ENCODE measurements around the gene SORD.
"Not testable (repeated sequence)": the region's sequence is repeated elsewhere in the genome, so short reads cannot be mapped to it uniquely, and the experiment has no call there.

The SORD gene

DNA sequence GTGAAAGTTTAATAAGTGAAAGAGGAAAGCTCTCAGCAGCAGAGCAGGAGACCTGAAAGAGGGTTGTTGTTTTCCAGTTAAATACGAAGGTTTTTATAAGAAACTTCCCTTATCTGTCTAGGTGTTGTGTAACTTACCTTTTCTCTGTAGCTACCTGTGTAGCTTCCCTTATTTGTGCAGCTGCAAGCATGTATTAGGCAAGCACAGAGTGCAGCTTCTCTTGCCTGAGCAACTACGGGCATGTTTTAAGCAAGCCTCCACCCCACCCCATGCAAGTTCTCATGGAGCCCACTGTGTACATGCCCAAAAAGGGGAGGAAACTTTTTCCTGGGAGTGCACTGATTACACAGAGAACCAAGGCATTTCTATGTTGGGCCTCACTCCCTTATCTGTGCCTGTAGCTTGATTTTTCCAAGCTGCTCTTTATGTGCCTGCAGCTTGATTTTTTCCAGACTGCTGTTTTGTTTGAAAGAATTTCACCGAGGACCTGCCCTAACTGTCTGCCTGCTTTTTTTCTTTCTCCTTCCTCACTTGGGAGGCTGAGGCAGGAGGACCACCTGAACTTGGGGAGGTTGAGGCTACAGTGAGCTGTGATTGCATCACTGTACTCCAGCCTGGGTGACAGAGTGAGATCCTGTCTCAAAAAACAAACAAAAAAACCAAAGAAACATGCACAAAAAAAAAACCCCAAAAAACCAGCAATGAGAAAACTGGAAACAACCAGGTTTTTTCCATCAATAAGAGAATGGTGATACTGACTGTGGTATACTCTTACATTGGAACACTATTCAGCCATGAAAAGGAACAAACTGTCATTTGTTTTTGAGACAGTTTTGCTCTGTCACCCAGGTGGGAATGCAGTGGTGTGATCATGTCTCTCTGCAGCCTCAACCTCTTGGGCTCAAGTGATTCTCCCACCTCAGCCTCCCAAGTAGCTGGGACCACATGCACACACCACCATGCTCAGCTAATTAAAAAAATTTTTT is 36.0 kb downstream of the SORD start:
- not testable (repeated sequence) for DNase-seq (ENCODE audit: low read depth in 2 of 3, low spot score in 2 of 3)

DNA sequence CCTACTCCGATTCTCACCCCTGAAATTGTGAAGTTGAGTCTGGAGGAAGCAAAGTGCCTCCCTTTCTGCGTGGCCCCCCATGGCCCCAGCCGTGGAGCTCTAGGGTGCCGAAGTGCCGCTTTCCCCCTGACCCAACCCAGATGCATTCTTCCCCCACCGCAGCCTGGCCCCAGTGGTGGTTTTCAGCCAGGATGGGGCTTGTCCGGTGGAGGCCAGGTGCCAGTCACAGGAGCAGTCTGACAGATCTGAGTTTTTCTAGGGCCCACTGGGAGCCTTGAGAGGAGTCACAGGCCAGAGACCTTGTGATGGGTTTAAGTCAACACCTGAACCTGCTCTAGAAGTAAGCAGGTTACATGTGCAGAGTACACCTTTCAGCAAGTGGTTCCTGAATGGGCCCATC is 39.3 kb downstream of the SORD start:
- DNase-seq (ENCODE audit: low read depth in 2 of 3, low spot score in 2 of 3) = not testable (repeated sequence)

DNA sequence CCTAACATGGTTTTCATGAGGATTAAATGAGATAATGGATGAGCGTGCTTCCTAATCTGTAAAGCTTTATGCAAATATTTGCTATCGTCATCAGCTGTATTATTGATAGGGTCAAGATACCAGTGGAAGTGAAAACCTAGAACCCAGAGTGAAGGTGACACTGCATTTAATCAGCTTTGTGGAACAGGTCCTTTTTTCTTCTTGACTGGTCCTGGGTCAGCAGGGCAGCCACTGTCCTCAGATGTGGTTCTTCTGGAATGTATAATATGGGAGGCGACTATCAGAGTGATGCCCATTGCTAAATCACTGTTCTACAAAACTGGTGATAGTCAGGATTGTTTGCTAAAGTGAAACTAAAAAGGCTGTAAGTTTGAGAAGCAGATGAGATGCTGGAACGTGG is 41.4 kb downstream of the SORD start:
- no peak for DNase-seq (ENCODE audit: low read depth in 2 of 3, low spot score in 2 of 3)

DNA sequence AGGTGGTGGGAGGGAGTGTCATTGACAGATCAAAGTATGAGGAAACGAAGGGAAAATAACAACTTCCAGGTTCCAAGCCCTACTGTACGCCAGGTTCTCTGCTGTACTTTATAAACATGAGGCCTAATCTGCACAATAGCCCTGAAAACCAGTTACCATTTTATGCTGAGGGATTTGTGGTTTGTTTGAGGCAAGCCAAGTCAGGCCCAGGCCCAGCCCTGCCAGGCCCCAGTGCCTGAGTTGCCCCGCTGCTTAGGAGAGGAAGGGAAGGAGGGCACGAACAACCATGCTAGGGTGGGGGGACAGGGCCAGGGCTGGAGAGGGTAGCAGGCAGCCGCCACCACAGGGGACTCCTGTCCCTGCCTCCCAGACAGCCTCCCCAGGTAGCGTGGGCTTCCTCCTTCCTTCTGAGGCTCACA is 47.0 kb downstream of the SORD start:
- DNase-seq (ENCODE audit: low read depth in 2 of 3, low spot score in 2 of 3) = not testable (repeated sequence)

DNA sequence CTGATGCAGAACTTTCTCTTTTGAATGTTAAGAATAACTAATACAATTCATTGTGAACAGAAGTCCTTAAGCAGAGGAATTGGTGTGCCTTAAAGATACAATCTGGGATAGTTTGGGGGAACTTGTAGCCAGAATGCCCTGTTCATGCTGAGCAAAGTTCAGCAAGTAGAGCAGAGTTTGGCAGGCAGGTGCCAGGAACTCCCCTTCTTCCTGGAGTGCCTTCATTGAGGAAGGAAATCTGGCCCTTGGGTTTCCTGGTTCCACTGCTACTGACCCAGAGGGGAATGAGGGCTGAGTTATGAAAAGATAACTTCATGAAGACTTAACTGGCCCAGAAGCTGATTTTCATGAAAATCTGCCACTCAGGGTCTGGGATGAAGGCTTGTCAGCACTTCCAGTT is 50.6 kb downstream of the SORD start:
- not testable (repeated sequence) for DNase-seq (ENCODE audit: low read depth in 2 of 3, low spot score in 2 of 3)

DNA sequence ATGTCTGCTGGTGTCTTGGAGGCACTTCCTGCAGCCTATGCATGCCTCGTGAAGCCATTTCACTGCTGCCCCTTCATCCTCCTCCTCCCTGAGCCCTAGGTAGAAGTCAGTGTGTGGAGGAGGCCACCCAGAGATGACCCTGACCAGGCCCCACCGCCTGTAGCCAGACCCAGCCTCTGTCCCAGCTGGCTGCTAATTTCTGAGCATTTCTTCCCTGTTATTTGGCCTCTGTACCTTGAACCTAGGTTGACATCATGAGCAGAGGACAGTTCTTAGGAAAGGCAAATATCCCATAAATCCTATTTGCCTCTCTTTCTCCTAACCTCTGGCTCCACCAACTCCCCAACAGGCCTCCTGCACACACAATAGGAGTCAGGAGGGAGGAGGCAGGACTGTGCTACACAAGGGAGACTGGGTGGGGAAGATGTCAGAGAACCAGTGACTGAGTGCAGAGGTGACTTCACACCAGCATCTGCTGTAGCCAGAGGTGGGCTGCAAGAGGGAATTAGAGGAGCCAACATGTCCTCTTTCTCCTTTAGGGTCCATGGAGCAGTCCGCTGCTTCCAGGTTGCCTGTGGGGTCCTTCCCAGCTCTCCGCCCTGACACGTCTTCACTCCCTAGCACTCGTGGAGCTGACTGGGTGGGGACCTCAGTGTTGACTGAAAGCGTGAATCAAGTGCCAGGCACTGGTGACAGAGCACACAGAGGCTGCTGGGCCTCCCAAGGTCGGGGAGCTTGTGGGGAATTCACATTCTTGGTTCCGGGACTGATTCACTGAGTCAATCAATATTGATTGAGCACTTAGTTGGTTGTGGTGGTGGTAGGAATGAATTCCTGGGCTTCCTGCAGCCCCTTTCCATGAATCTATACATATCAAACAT is 52.7 kb downstream of the SORD start:
- not testable (repeated sequence) for DNase-seq (ENCODE audit: low read depth in 2 of 3, low spot score in 2 of 3)

DNA sequence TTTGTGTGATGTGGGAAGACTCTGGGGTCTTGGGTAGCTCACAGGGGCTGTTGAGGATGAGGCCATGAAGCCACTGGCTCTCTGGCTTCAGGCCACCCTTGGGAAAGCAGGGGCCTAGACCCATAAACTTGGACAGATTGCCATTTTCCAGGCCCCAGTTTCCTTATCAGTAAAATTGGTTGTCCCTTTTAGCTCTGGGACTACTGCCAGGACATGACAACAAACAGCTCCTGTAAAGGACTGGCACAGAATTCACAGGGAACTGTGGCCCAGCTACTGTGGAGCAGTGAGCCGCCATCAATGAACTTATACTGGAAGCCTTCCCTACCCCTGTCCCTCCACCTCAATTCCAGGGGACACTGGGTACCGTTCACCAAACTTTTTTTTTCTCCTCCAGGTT is 54.4 kb downstream of the SORD start:
- not testable (repeated sequence) for DNase-seq (ENCODE audit: low read depth in 2 of 3, low spot score in 2 of 3)

DNA sequence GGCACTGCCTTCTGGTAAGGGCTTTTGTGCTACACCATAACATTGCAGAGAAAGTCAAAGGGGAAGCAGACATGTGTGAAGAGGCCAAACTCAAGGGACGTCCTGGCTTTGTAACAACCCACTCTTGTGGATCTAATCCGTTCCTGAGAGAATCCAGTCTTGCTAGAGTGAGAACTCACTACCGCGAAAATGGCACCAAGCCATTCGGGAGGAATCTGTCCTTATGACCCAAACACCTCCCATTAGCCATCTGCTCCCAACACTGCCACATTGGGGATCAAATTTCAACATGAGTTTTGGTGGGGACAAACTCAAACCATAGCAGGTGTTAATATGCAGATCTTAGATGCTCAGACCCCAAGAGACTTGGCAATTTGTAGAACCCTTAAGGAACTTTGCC is 56.2 kb downstream of the SORD start:
- DNase-seq (ENCODE audit: low read depth in 2 of 3, low spot score in 2 of 3) = not testable (repeated sequence)

DNA sequence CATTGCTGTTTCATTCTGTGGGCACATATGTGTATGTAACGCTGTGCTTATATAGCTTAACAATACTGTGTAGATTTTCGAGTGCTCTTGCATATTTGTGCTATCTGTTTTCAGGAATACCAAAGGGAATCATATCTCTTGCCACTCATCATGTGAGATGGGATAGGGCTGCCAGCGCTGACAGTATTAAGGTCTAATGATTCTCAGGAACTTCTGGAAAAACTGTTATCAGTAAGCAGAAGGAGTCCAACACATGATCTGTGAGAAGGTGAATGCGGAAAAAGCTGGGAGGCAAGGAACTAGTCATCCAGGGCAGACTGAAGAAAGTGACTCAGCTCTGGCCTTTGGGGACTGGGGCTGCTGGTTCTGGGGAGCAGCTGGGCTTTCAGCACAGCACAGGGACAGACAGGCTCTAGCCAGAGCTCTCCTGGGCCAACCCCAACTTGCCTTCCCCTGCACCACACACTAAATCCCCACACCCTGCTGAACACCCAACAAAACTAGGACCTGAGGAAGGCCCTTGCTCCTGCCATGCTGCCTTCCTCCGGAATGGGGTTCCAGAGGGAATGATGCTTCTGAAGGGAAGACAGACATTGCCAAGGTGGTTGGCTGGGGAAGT is 56.7 kb downstream of the SORD start:
- not testable (repeated sequence) for DNase-seq (ENCODE audit: low read depth in 2 of 3, low spot score in 2 of 3)

DNA sequence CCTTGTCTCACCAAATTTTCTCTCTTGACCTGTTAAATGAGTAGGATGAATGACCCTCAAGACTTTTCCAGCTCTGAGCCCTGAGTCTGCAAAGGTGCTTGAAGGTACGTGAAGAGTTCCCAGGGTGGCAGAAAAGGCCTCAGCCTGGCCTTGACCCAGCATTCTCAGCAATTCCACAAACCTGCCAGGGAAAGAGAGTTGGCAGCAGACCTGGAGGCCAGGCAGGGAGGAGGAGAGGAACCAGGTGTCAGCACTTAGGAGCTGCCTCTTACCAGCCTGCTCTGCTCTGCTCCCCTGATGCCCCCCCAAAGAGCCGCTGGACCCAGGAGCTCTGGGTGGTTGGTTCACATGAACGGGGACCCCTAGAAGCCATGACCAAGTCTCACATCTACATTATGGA is 57.6 kb downstream of the SORD start:
- not testable (repeated sequence) for DNase-seq (ENCODE audit: low read depth in 2 of 3, low spot score in 2 of 3)

DNA sequence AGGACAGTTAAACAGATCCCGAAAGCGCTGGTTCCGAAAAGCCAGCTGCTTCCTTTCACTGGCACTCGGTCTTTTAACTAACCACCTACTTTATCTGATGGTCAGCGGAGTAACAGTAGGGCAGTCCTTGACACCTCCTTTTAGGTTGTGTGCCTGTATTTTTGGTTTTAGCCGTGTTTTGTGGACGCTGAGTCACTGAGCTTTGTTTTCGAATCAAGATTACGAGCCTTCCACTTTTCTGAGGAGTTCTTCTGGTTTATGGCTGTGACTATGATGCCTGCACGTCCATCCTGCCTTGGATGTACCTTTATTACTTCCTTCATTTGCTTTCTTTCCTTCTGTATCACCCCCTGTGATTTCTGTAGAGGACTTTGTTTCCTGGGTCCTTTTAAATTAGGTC is 59.4 kb downstream of the SORD start:
- not testable (repeated sequence) for DNase-seq (ENCODE audit: low read depth in 2 of 3, low spot score in 2 of 3)

DNA sequence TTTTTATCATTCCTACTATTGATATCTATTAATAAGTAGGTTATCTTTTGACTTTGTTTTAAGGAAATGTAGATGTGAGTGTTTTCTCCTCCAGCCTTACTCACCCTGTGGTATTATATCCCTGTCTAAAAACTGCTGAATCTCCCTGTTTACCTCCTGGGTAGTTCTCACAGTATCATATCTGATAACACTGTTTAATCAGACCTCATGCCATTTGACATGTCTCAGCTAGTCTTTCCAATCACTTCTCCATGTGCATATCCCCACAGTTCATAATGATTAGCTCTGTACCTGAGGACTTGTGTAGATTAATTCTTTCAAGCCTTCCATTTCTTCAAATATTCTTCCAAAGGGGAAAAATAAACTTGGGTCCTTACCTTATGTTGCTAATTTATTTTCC is 60.2 kb downstream of the SORD start:
- DNase-seq (ENCODE audit: low read depth in 2 of 3, low spot score in 2 of 3) = no peak

DNA sequence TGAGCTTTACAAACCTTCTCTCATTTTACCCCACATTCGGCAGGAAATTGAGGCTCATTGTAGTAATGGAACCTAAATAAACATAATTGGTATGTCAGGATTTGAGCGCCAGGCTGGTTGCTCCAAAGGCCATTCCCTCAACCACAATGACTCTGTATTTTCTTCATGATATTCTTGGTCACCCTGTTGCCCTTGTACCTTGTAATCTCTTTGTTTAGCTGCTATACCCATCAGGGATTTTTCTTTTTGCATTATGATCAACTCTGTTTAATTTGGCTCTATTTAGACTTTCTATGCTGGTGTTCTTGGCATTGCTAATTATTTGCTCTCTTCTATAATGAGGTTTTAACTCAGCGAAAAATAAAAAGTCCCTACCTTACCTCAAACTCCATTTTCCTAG is 61.2 kb downstream of the SORD start:
- no peak for DNase-seq (ENCODE audit: low read depth in 2 of 3, low spot score in 2 of 3)

DNA sequence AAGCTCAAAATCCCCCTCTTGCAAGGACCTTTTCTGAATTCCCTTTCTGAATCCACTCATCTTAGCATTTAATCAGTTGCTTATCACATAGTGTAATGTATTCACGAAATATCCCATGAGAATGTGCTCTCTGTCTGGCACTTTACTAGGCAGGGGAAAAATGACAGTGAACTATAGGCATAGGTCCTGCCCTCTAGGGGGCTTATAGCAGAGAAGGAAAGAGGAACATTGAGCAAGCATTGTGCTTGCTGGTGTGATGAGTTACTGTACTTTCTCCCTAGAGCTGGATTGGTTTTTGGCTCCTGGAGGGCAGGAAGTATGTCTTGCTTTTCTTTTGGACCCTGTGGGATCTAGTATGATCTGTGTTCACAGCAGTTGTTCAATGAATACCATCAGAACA is 64.5 kb downstream of the SORD start:
- DNase-seq (ENCODE audit: low read depth in 2 of 3, low spot score in 2 of 3) = no peak

DNA sequence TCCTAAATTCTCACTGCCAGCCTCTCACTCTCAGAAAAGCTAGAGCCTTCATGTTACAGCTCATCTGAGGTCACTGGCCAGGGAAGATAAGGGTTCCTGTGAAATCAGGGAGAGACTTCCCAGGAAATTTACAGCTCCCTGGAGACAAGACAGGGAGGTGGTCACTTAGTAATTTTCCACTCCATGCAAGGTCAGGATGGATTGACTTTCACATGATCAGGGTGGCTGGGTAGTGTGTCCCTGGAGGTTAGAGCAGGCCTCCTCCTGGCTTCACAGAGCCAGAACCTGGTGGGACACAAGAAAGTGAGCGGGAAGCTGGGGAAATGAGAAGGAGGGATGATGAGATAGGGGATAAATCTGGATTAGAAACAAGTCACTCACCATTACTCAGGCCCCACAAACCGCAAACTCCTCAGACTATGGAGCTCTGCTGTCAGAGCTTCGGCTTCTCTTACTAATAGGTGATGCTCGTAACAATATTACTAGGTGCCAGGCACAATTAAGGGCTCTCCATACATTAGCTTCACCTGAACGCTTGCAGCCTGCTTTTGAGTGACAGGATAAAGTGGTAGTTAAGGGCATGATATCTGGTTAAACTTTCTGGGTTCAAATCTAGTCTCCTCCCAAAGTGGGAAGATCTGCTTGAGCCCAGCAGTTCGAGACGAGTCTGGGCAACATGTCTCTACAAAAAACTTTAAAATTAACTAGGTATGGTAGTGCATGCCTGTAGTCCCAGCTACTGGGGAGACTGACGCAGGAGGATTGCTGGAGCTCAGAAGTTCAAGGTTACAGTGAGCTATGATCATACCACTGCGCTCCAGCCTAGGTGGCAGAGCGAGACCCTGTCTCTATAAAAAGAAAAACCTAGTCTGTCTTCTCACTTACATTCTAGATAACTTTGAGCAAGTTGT is 66.1 kb downstream of the SORD start:
- DNase-seq (ENCODE audit: low read depth in 2 of 3, low spot score in 2 of 3) = no peak

DNA sequence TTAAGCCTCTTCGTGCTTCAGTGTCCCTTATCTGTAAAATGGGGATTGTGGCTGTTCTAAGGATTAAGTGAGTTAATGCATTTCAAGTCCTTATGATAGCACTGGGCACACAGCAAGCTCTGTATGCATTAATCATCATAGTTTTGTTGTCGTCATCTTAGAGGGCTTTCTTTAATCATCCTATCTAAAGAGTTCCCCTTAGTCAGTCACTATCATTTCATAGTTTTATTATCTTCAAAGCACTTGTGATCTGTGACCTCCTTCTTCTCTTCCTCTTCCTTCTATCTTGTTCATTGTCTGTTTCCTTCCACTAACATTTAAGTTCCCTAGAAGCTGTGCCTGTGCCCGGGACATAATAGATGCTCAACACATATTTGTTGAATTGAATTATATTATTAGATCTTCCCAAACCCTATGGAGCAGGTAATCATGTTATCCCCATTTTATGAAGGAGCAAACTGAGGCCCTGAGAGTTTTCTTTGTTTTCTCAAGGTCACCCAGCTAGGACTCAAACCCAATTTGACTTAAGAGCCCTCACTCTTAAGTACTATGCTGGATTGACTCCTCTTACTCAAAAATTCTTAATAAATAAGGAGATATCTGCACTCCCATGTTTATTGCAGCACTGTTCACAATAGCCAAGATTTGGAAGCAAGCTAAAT is 66.8 kb downstream of the SORD start:
- DNase-seq (ENCODE audit: low read depth in 2 of 3, low spot score in 2 of 3) = no peak

DNA sequence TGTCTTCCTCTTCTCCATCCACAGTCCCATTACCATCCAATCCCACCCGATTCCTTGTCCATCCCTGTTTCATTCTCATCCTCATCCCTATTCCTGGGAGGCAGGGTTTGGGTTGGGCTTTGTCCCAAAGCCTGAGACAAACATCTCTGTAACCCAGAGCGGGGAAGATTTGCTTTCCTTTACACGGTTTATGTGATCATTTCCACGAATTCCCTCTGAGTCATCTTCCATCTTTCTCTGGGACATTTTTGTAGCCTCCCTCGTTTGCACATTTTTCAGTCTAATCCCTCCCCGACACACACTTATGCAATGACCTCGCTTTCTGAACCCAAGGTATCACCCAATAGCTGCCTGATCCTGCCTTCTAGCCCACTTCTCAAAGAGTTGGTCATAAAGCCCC is 68.2 kb downstream of the SORD start:
- no peak for DNase-seq (ENCODE audit: low read depth in 2 of 3, low spot score in 2 of 3)

DNA sequence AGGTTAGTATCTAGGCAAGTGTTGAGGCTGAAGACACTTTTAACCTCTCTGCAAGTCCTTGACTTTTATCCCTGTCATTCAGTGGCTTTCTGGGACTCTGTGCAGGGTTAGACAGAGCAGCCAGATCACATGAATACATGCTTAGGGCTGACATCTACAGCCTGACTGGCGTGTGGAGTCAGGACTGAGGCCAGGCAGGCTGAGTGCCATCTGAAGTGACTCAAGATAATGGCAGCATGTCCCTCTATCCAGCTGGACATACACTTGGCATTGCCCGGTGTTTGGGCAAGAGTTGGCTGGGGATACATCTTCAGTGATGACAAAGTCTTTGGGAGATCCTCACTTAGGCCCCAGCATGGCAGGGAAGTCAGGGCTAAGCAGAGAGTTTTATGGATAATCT is 68.6 kb downstream of the SORD start:
- no peak for DNase-seq (ENCODE audit: low read depth in 2 of 3, low spot score in 2 of 3)

DNA sequence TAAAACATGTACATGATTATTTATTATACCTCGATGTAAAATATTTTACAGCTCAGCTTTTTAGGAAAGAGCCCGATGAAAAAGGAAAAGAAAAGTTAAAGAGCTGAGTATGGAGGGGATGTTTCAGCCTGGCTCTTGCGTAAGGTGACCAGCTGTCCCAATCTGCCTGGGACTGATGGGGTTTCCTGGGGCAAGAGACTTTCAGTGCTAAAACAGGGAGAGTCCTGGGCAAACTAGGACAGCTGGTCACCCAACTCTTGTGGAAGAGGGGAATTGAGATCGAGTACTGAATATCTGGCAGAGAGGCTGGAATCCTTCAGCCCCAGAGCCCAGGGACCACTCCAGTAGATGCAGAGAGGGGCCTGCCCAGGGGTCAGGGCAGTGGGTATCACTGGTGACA is 70.0 kb downstream of the SORD start:
- DNase-seq (ENCODE audit: low read depth in 2 of 3, low spot score in 2 of 3) = no peak

All from activated CD8-positive, alpha-beta memory T cell treated with anti-CD3 and anti-CD28 coated beads for 48 hours (primary cell).